ENCODE measurements around the gene ADAMTS3.

- TF ChIP-seq ETV6 (IDR thresholded peaks at IDR 0.05; ENCODE audit: borderline replicate concordance in 1 of 2, low read depth in 2 of 2, low read length in 1 of 2) = no peak
- no peak for TF ChIP-seq ETV6 (CRISPR knock-in tag; IDR thresholded peaks at IDR 0.05; ENCODE audit: borderline replicate concordance)
- TF ChIP-seq EP300 (IDR thresholded peaks at IDR 0.05; ENCODE audit: low read length) = no peak
- no peak for TF ChIP-seq POLR2A (conservative IDR thresholded peaks at IDR 0.05)
- no peak for TF ChIP-seq MEF2D (tag; conservative IDR thresholded peaks at IDR 0.05; ENCODE audit: low read depth)
- TF ChIP-seq CTCF (IDR thresholded peaks at IDR 0.05 in 2 of 3, conservative IDR thresholded peaks at IDR 0.05 in 1 of 3; ENCODE audit: insufficient read depth in 2 of 3, low read depth in 1 of 3, low read length in 3 of 3) = no peak
- TF ChIP-seq CBX3 (IDR thresholded peaks at IDR 0.05; ENCODE audit: borderline replicate concordance in 1 of 2, low read length in 2 of 2) = no peak
Measured at GRCh38 chr4:72507860-72508419, 61.1 kb downstream of the ADAMTS3 start.

Data from K562 (cell line).